ENCODE results near the gene C1QTNF6.

The C1QTNF6 gene

GRCh38 chr22:37221424-37222333 is 33.6 kb upstream of the C1QTNF6 start:
- peak; percentile 8 for TF ChIP-seq CTCF (IDR thresholded peaks at IDR 0.05; ENCODE audit: insufficient read depth, low read depth, low read length, missing control alignments)
- no peak overlapping the region for H3K4me3 ChIP-seq (ENCODE audit: low read depth, low read length)
- no peak for DNase-seq (ENCODE audit: low read depth)

- peak overlapping the region; percentile 90 for H3K4me3 ChIP-seq (ENCODE audit: low read depth, low read length)
- TF ChIP-seq CTCF (IDR thresholded peaks at IDR 0.05; ENCODE audit: insufficient read depth, low read depth, low read length, missing control alignments): no peak
- peak; percentile 74 for DNase-seq (ENCODE audit: low read depth)
Measured at GRCh38 chr22:37220543-37220981, 32.5 kb upstream of the C1QTNF6 start.

- H3K4me3 ChIP-seq (ENCODE audit: low read depth, low read length): peak overlapping the region; percentile 90
- TF ChIP-seq CTCF (IDR thresholded peaks at IDR 0.05; ENCODE audit: insufficient read depth, low read depth, low read length, missing control alignments): no peak
- peak; percentile 61 for DNase-seq (ENCODE audit: low read depth)
Measured at GRCh38 chr22:37219533-37219932, 31.5 kb upstream of the C1QTNF6 start.

- DNase-seq (ENCODE audit: low read depth): peak; percentile 95
- TF ChIP-seq CTCF (IDR thresholded peaks at IDR 0.05; ENCODE audit: insufficient read depth, low read depth, low read length, missing control alignments): no peak
- peak overlapping the region; percentile 90 for H3K4me3 ChIP-seq (ENCODE audit: low read depth, low read length)
Measured at GRCh38 chr22:37218771-37219411, 30.8 kb upstream of the C1QTNF6 start.

GRCh38 chr22:37218399-37218770 is 30.3 kb upstream of the C1QTNF6 start:
- no peak for TF ChIP-seq CTCF (IDR thresholded peaks at IDR 0.05; ENCODE audit: insufficient read depth, low read depth, low read length, missing control alignments)
- peak; percentile 66 for DNase-seq (ENCODE audit: low read depth)
- peak overlapping the region; percentile 90 for H3K4me3 ChIP-seq (ENCODE audit: low read depth, low read length)

GRCh38 chr22:37215890-37216289 is 27.8 kb upstream of the C1QTNF6 start:
- TF ChIP-seq CTCF (IDR thresholded peaks at IDR 0.05; ENCODE audit: insufficient read depth, low read depth, low read length, missing control alignments): no peak
- DNase-seq (ENCODE audit: low read depth): peak; percentile 68
- H3K4me3 ChIP-seq (ENCODE audit: low read depth, low read length): peak overlapping the region; percentile 32; the same call in 1 of the 2 replicates

All from GM12865 (cell line).